ENCODE results near the gene RPS6KC1. TPM values are rescaled to one million over a fixed set of nuclear protein-coding genes. Genes with fewer than 3 reads are reported as not detected.

Gene RPS6KC1
- total RNA-seq, 4 donors from 2014 or later: 22.9 to 30.1 (median 26.7) TPM

GRCh38 chr1:213281640-213282301, 230.7 kb downstream of the RPS6KC1 start:
- DNase-seq (ENCODE audit: low spot score in 2 of 2): no peak
- no peak for TF ChIP-seq CTCF (IDR thresholded peaks at IDR 0.05)
- TF ChIP-seq POLR2A (IDR thresholded peaks at IDR 0.05): no peak
- TF ChIP-seq EP300 (IDR thresholded peaks at IDR 0.05): no peak
- H3K27me3 ChIP-seq: no peaks in the 10 kb centered on the region
- no peaks in the 10 kb centered on the region for H3K4me1 ChIP-seq
- H3K27ac ChIP-seq: no peak overlapping the region
- H3K9me3 ChIP-seq: peaks cover 0 to 15% (median 2%) of the 10 kb centered on the region in 4 donors
- peaks cover 0 to 5% (median 0%) of the 10 kb centered on the region in 3 donors for H3K36me3 ChIP-seq
- WGBS, 2 donors: 54 to 55% methylated on average over 13 of the region's 13 CpGs
- H3K4me3 ChIP-seq: no peak overlapping the region

GRCh38 chr1:213284626-213285025, 233.6 kb downstream of the RPS6KC1 start:
- H3K27me3 ChIP-seq: no peaks in the 10 kb centered on the region
- TF ChIP-seq POLR2A (IDR thresholded peaks at IDR 0.05) (no peak), EP300 (IDR thresholded peaks at IDR 0.05) (no peak), CTCF (IDR thresholded peaks at IDR 0.05) (no peak)
- H3K9me3 ChIP-seq: peaks cover 0 to 15% (median 2%) of the 10 kb centered on the region in 4 donors
- DNase-seq (ENCODE audit: low spot score in 2 of 2): no peak
- H3K27ac ChIP-seq: no peak overlapping the region
- H3K4me3 ChIP-seq: no peak overlapping the region
- no peaks in the 10 kb centered on the region for H3K4me1 ChIP-seq
- H3K36me3 ChIP-seq: peaks cover 0 to 5% (median 0%) of the 10 kb centered on the region in 3 donors

- H3K4me3 ChIP-seq: no peak overlapping the region
- 93 to 95% methylated on average over 1 of the region's 1 CpG for WGBS, 2 donors
- no peak for DNase-seq (ENCODE audit: low spot score in 2 of 2)
- H3K27ac ChIP-seq: no peak overlapping the region
- no peaks in the 10 kb centered on the region for H3K27me3 ChIP-seq
- peaks cover 0 to 15% (median 2%) of the 10 kb centered on the region in 4 donors for H3K9me3 ChIP-seq
- H3K4me1 ChIP-seq: no peaks in the 10 kb centered on the region
- peaks cover 0 to 5% (median 0%) of the 10 kb centered on the region in 3 donors for H3K36me3 ChIP-seq
- no peak for TF ChIP-seq EP300 (IDR thresholded peaks at IDR 0.05)
- TF ChIP-seq CTCF (IDR thresholded peaks at IDR 0.05): no peak
- TF ChIP-seq POLR2A (IDR thresholded peaks at IDR 0.05): no peak
Measured at GRCh38 chr1:213286235-213286634, 235.2 kb downstream of the RPS6KC1 start.

- peaks cover 0 to 2% (median 0%) of the 10 kb centered on the region in 3 donors for H3K36me3 ChIP-seq
- DNase-seq (ENCODE audit: low spot score in 2 of 2): no peak
- no peak overlapping the region for H3K27ac ChIP-seq
- no peak overlapping the region for H3K4me3 ChIP-seq
- WGBS, 2 donors: 93 to 97% methylated on average over 5 of the region's 5 CpGs
- H3K9me3 ChIP-seq: peaks cover 0 to 15% (median 2%) of the 10 kb centered on the region in 4 donors
- H3K4me1 ChIP-seq: no peaks in the 10 kb centered on the region
- H3K27me3 ChIP-seq: no peaks in the 10 kb centered on the region
- TF ChIP-seq EP300 (IDR thresholded peaks at IDR 0.05) (no peak), POLR2A (IDR thresholded peaks at IDR 0.05) (no peak), CTCF (IDR thresholded peaks at IDR 0.05) (no peak)
Measured at GRCh38 chr1:213287987-213288386, 236.9 kb downstream of the RPS6KC1 start.

GRCh38 chr1:213291526-213291925, 240.5 kb downstream of the RPS6KC1 start:
- TF ChIP-seq EP300 (IDR thresholded peaks at IDR 0.05) (no peak), CTCF (IDR thresholded peaks at IDR 0.05) (no peak), POLR2A (IDR thresholded peaks at IDR 0.05) (no peak)
- Histone ChIP-seq H3K36me3 (no peaks in the 10 kb centered on the region), H3K4me3 (no peak overlapping the region), H3K27me3 (no peaks in the 10 kb centered on the region), H3K27ac (no peak overlapping the region), H3K4me1 (no peaks in the 10 kb centered on the region), H3K9me3 (no peaks in the 10 kb centered on the region)
- whole genome bisulfite sequencing, 2 donors: 73 to 76% methylated on average over 4 of the region's 4 CpGs
- no peak for DNase-seq (ENCODE audit: low spot score in 2 of 2)

Measured in tibial nerve (tissue), 4 donors.